Measurements from ENCODE around the gene SQSTM1.
"Not testable (repeated sequence)": the region's sequence is repeated elsewhere in the genome, so short reads cannot be mapped to it uniquely, and the experiment has no call there.

Gene SQSTM1

GRCh38 chr5:179858586-179859427 lies 38.1 kb downstream of the SQSTM1 start, which contains the start of gene MRNIP:
MRNIP (minus strand) TSS chr5:179858817; CDS start chr5:179858796, 21 bp downstream.
- DNase-seq = peak; percentile 98

GRCh38 chr5:179860301-179860700 lies 39.6 kb downstream of the SQSTM1 start:
- DNase-seq = no peak

GRCh38 chr5:179862296-179862695 lies 41.6 kb downstream of the SQSTM1 start:
- no peak for DNase-seq

GRCh38 chr5:179862891-179863290 lies 42.2 kb downstream of the SQSTM1 start:
- DNase-seq = no peak

GRCh38 chr5:179863449-179864085 lies 42.9 kb downstream of the SQSTM1 start:
- no peak for DNase-seq

GRCh38 chr5:179864686-179865085 lies 44.0 kb downstream of the SQSTM1 start:
- DNase-seq = no peak

- DNase-seq = peak; percentile 12
These were observed 45.0 kb downstream of the SQSTM1 start for GRCh38 chr5:179865491-179866240.

- DNase-seq = no peak
These were observed 45.8 kb downstream of the SQSTM1 start for GRCh38 chr5:179866241-179867078.

GRCh38 chr5:179867079-179867465 lies 46.4 kb downstream of the SQSTM1 start:
- no peak for DNase-seq

- no peak for DNase-seq
These were observed 46.8 kb downstream of the SQSTM1 start for GRCh38 chr5:179867476-179867875.

- no peak for DNase-seq
These were observed 47.8 kb downstream of the SQSTM1 start for GRCh38 chr5:179868541-179868940.

GRCh38 chr5:179869101-179869500 lies 48.4 kb downstream of the SQSTM1 start:
- DNase-seq = no peak

GRCh38 chr5:179869641-179870402 lies 49.1 kb downstream of the SQSTM1 start:
- no peak for DNase-seq

GRCh38 chr5:179870403-179870903 lies 49.7 kb downstream of the SQSTM1 start:
- DNase-seq = peak; percentile 25

- no peak for DNase-seq
These were observed 50.2 kb downstream of the SQSTM1 start for GRCh38 chr5:179870952-179871351.

- not testable (repeated sequence) for DNase-seq
These were observed 50.8 kb downstream of the SQSTM1 start for GRCh38 chr5:179871533-179871932.

GRCh38 chr5:179872055-179872827 lies 51.5 kb downstream of the SQSTM1 start:
- no peak for DNase-seq

- DNase-seq = no peak
These were observed 52.3 kb downstream of the SQSTM1 start for GRCh38 chr5:179872828-179873575.

GRCh38 chr5:179873588-179874110 lies 52.9 kb downstream of the SQSTM1 start:
- no peak for DNase-seq

GRCh38 chr5:179874136-179874535 lies 53.4 kb downstream of the SQSTM1 start:
- no peak for DNase-seq
